Stromal cell of bone marrow (primary cell): ENCODE measurements around the gene ST6GALNAC6.
A peak's percentile ranks its signal among the peaks of the same experiment; 100 is the strongest.

Experiments
- DNase-seq: peaks from one replicate; pipeline ENCODE4 v3.0.0-alpha.2; 2012; ENCODE audit warnings: low read depth

Gene ST6GALNAC6

GRCh38 chr9:127916720-127917581, 17.5 kb upstream of the ST6GALNAC6 start, which contains the start of gene ST6GALNAC4:
TSS of gene ST6GALNAC4 (minus strand) at chr9:127917041. CDS start at chr9:127916419, 622 bp downstream.
- DNase-seq, result peak; percentile 80

DNA sequence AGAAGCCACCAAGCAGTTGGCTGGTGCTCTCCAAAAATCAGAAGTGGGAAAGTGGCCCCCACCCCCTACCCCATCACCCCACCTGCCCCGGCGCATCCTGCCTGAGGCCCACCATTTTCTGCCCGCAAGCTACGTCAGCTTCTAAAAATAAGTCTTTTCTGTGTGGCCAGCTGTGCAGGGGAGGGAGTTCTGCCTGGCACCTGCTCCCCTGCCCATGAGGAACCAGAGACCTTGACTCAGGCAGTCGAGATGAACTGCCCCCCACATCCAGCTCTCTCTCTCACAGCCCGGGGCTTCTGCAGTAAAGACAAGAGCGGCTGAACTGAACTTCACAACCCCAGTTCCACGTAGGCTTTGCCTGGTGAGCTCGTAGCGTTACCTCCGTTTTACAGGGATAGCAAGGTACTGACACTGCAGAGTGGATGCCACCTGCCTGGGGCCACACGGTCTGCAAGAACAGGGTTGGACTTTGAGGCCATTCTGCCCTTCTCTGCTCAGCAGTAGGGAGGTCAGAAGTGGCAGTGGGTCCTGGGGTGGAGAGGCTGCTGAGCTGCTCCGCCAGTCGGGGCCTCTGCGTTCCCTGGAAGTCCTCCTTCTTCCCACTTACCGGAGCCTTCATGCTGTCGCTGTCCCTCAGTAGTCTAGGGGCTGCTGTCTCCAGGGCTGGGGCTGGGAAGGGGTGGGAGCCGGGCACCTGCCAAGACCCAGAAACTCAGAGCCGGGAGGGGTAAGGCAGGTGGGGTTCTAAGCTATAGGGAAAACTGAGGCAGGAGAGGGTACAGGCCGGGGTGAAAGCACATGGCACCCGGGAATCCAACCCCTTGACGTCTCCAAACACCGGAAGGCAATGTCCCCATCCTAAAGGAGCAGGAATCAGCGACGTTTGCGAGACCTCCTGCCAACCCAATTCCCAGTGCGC, 16.7 kb upstream of the ST6GALNAC6 start:
- DNase-seq, result no peak

- DNase-seq, result no peak
Measured at GRCh38 chr9:127915325-127915752, 15.9 kb upstream of the ST6GALNAC6 start.

DNA sequence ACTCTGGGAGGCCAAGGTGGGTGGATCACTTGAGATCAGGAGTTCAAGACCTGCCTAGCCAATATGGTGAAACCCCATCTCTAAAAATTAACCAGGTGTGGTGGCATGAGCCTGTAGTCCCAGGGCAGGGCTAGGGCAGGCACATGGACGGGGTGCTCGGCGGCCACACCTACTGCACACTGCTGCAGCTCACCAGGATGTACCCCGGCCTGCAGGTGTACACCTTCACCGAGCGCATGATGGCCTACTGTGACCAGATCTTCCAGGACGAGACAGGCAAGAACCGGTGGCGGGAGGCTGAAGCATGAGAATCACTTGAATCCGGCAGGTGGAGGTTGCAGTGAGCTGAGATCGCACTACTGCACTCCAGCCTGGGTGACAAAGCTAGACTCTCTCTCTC, 14.3 kb upstream of the ST6GALNAC6 start:
- DNase-seq, result no peak

GRCh38 chr9:127912882-127913281, 13.5 kb upstream of the ST6GALNAC6 start:
- no peak for DNase-seq

GRCh38 chr9:127912296-127912695, 12.9 kb upstream of the ST6GALNAC6 start:
- DNase-seq, result no peak

DNA sequence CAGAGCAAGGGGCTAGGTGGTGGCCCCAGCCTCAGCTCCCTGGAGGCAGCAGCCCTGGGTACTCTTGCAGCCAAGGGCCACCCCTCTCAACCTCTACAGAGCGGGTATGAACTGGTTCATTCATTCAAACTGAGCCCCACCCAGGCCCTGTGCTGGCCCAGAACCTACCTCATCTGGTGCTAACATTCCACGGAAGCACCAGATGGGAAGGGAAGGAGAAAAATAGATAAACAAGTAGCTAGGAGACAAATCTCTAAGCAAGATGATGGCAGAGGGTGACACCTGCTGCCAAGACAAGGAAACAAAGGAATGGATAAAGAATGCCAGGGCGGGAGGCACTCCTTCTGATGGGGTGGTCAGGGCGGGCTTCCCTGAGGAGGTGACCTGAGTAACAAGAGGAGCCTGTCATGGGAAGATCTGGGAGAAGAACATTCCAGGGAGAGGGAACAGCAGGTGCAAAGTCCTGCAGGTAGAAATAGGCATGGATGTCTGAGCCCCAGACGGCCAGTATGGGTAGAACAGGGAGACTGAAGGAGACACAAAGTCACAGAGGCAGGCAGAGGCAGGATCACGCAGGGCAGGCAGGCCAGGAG, 11.3 kb upstream of the ST6GALNAC6 start:
- no peak for DNase-seq

- no peak for DNase-seq
Measured at GRCh38 chr9:127909839-127910273, 10.5 kb upstream of the ST6GALNAC6 start.

DNA sequence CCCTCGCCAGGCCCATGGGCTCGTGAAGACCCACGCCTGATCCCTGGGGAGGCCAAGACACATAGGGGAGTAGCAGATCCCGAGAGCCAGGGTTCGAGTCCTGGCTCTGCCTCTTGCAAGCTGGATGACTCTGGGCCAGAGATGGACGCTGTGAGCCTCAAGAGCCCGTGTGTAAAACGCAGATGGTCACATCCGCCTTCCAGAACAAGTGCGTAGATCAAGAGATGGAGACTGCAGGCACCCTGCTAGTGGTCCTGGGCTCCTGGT, 9.2 kb upstream of the ST6GALNAC6 start:
- DNase-seq, result no peak

GRCh38 chr9:127907867-127908659, 8.7 kb upstream of the ST6GALNAC6 start:
- no peak for DNase-seq

DNA sequence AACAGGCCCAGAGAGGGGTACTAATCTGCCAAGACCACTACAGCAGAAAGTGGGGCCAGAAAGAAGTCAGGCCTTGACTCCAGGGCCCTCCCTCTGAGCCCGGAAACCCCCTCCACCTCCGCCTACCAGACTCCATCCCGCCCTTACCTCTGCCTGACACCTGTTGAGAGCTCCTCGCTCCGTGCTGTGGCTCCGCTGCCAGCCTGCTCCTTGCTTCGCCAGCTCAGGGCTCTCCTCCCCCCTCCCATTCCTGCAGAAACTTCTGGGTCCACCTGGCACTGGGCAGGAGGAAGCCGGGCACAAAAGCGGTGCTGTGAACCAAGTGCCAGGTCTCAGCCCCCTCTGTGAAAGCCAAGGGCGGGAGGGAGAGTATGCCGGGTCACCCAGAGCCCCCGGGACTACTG, 6.4 kb upstream of the ST6GALNAC6 start:
- no peak for DNase-seq

DNA sequence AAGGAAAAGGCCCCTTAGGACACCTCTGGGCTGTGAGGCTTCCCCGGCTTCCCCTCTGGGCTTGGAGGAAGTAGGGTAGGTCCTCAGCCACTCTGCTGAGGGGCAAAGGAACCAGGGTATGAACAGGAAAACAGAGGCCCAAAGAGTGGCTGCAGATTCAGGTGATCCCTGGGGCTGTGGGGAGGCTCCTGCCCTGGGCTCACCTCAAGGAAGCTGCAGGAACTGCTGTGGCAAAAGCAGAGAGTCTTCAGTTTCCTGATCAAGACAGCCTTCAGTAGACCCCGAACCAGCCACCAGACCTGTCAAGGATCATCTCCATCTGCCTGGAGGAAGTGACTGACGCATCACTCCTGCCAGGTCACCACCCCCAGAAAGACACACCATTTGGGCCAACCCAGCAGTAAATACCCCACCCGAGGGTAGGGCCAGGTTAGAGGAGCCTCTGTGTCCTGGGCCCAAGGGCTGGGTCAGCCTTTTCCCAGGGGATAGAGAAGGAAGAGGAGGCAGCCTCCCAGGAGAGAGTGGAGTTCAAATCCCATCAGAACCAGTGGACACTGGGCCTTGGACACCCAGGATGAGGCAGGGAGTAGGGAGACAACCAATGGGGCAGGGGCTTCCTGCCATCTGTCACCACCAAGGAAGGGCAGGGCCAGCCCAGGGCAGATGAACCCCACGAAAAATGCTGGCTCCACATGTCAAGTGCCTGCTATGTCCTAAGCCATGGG, 5.8 kb upstream of the ST6GALNAC6 start:
- no peak for DNase-seq

DNA sequence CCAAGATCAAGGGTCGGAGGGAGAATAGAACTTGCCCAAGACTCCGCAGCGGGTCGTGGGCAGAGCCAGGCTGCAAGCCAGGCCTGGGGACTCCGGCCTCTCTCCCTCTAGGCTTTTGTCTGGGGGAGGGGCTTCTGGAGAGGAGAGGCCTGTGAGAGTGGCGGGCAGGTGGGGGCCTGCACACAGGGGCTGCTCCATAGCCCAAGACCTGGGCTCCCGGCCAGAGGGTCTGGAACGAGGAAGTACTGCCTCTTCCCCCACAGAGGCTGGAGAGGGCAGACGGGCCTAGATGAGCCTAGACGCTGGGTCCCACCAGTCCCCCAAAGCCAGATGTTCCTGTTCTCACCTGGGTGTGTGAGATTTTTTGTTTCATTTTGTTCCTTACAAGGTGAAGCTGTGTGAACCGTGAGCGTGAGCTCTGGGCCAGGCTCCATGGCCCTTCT, 5.2 kb upstream of the ST6GALNAC6 start:
- no peak for DNase-seq

GRCh38 chr9:127903557-127904475, 4.4 kb upstream of the ST6GALNAC6 start:
- DNase-seq, result peak; percentile 40

DNA sequence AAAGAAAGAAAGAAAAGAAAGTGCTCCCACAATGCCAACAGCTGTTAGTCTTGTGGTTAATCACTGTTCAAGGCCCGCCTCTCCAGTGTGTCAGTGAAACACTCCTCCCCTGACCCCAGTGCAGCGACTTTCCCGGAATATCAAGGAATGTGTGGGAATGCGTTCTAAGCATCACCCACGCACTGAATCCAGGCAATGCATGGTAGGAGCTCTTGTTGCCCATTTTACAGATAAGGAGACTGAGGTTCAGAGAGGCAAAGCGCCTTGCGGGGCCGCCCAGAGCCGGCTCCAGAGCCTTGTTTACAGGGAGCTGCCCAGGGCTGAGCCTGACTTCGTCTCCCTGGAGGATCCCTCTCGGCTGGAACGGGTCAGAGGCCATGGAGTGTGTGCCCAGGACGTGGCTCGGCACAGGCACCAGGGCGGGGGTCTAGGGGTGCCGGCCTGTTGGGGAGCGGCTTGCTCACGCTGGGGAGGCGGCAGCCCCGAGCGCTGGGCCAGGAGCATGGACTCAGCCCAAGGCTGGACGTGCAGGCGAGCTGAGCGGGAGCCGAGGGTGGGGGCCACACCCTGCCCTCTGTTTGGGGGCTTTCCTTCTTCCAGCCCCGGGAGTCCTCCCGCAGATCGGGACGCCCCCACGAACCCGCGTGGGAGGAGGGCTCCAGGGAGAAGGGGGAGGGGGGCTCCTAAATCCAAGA, 823 bp downstream of the ST6GALNAC6 start:
- DNase-seq, result peak; percentile 89

DNA sequence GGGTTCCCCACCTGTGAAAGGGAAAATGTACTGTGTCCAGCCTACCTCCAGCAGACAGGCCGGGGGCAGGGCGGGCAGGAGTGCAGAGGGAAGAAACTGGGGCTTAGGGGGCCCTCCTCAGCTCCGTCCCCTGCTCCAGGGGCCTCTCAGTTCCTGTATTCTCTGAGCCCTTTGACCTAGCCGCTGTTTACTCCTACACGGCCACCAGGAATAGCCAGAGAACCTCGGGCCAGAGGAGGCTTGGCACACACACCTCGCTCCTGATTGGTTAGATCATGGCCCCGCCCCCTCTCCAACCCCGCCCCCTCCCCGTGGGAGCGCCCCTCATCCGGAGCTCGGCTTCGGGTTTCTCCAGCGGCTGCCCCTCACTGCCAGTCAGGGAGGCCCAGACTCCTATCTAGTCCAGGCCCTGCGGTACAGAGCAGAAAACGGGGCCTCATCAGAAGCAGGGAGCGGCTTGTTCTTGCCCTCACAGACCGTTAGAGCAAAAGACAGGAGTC, 2.2 kb downstream of the ST6GALNAC6 start:
- peak; percentile 62 for DNase-seq

DNA sequence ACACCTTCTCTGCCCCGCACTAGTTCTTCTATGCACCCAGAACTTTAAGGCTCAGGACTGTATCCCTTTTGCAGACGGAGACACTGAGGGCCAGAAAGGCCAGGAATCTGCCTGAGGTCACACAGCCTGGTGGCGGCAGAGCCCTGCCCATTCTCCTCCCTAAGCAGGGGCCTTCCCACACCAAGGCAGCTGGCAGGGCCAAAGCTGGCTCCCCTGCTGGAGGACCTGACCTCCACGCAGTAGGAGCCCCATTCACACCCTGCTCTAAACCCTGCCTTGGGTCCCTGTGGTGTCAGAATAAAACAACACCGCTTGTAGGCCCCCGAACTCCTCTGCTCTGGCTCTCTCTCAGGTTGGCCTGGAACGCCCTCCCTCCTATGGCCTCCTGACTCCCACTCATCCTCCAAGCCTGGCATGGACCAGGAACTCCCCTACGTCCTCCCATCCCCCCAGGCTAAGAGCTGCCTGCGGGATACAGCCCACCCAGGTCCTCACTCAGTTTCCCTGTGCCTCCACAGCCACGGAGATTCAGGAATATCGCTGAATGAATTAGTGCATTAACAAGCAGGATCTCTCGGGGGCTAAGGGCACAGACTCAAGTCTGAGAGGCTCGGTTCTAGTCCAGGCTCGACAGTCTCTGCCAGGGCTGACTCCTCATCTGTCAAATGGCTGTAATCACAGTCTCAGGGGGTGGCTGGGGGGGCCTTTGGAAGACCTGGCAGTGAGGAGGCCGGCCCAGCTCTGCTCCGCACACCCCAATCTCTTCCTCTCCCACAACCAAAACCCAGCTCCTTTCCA, 2.8 kb downstream of the ST6GALNAC6 start:
- DNase-seq, result no peak

DNA sequence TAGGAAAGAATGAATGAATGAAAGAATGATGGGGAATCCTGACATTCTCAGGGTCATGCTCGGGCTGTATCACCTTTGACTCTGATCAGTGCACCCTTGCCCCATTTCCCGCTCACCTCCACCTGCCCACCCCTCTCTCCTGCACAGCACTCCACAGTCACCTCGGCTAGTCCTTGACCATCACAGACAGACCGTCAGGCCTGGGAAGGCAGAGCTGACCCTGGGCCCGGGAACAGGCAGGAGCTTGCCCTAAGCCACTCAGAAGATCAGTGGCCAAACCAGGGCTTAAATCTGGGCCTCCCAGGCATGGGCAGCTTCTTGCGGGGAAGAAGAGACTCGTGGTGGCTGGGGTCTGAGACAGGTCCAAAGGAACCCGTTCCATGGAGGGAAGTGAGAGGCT, 3.6 kb downstream of the ST6GALNAC6 start:
- no peak for DNase-seq
